SH-SY5Y (cell line): ENCODE measurements around the gene CDH10.

ENCODE experiments used
- GATA2 ChIP-seq: IDR thresholded peaks from 2 replicates; pipeline ENCODE4 v1.6.1; 2011; ENCODE audit warnings: mild to moderate bottlenecking, low read depth, low read length
- GATA3 ChIP-seq: IDR thresholded peaks from 2 replicates; pipeline ENCODE4 v1.6.1; 2011; ENCODE audit warnings: low read depth, mild to moderate bottlenecking, low read length, moderate library complexity

- TF ChIP-seq GATA3 (no peak), GATA2 (no peak)
Observed at GRCh38 chr5:24475101-24475500, 169.7 kb downstream of the CDH10 start.
